Measurements from ENCODE around the gene BRAT1.

BRAT1 gene

DNA sequence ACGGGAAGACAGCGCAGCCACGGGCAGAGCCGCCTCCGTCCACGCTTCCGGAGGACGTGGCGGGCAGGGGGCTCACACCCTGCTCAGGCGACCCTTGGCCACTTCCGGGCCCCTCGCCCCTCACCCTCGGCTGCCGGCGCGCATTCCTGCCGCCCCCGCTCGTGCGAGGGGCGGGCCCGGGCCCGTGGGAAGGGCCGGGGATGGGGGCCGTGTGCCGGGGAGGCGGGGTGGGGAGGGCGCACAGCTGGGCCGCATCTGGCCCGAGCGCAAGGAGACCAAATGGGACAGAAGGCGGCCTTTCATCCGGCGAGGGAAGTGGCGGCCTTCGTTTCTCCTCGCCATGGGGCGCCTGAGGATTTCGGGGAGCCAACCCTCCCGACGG, 36.6 kb downstream of the BRAT1 start:
- TF ChIP-seq, protein P1, sequence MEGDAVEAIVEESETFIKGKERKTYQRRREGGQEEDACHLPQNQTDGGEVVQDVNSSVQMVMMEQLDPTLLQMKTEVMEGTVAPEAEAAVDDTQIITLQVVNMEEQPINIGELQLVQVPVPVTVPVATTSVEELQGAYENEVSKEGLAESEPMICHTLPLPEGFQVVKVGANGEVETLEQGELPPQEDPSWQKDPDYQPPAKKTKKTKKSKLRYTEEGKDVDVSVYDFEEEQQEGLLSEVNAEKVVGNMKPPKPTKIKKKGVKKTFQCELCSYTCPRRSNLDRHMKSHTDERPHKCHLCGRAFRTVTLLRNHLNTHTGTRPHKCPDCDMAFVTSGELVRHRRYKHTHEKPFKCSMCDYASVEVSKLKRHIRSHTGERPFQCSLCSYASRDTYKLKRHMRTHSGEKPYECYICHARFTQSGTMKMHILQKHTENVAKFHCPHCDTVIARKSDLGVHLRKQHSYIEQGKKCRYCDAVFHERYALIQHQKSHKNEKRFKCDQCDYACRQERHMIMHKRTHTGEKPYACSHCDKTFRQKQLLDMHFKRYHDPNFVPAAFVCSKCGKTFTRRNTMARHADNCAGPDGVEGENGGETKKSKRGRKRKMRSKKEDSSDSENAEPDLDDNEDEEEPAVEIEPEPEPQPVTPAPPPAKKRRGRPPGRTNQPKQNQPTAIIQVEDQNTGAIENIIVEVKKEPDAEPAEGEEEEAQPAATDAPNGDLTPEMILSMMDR (IDR thresholded peaks at IDR 0.05; ENCODE audit: insufficient read depth, low read depth, low read length, missing control alignments) = no peak
- no peak for DNase-seq (ENCODE audit: low read depth)
- H3K4me3 ChIP-seq (ENCODE audit: low read depth, low read length) = peak overlapping the region; percentile 6

DNA sequence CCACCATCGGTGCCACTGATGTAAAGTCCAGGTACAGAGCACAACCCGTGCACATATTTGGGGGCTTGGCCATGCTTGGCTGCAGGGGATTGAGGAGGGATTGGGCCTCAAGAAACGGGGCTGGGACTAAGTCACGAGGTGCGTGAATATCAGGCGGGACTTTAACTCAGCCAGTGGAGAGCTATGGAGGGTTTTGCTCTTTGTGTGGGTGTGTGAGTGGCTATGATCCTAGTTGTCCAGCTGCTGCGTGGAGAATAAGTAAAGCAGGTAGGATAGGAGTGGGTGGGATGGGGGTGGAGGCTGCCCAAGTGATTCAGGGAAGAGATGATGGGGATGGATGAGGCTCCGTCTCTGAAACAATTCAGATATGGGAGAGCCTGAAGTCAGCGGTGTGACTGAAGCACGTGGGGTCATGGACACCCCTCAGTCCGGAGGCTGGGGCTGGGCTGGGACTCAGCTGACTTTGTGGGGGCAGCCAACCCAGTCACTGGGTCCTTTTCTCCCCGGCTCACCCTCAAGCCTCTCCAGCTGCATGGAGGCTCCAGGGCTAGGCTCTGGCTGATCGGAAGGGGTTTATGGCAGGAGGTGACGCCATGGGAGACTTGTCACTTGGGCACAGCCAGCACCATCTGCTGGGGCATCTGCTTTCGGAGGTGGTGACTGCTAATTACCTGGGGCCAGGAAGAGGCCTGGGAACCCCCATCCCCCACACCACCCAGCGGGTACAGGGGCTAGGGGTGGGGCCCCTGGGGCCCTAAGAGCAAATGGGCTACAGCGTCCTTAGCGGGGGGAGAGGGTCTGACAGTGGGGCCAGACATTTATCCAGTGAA, 37.4 kb downstream of the BRAT1 start:
- no peak overlapping the region for H3K4me3 ChIP-seq (ENCODE audit: low read depth, low read length)
- no peak for DNase-seq (ENCODE audit: low read depth)

DNA sequence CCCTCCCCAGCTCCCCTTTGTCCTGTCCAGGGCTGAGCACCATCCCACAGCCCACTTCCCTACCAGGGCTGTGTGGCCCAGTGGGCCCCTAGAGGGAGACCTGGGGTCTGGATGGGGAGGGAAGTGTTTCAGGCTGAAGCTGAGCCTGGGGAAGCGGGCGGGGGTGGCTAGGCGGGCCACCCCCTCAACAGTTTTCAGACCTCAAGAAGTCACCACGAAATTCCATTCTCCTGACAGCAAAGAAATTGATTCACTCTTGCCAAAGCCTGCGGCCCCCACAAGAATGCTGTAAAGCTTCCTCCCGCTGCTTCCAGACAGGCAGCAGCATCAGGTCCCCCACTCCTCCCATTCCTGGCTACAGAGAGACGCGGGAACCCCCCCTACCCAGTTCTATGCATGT, 38.3 kb downstream of the BRAT1 start:
- TF ChIP-seq, protein P1 (IDR thresholded peaks at IDR 0.05; ENCODE audit: insufficient read depth, low read depth, low read length, missing control alignments) = no peak
- no peak for DNase-seq (ENCODE audit: low read depth)
- no peak overlapping the region for H3K4me3 ChIP-seq (ENCODE audit: low read depth, low read length)

More for the DNA sequence above, 37.4 kb downstream of the BRAT1 start:
- TF ChIP-seq, protein P1 (IDR thresholded peaks at IDR 0.05; ENCODE audit: insufficient read depth, low read depth, low read length, missing control alignments) = no peak

DNA sequence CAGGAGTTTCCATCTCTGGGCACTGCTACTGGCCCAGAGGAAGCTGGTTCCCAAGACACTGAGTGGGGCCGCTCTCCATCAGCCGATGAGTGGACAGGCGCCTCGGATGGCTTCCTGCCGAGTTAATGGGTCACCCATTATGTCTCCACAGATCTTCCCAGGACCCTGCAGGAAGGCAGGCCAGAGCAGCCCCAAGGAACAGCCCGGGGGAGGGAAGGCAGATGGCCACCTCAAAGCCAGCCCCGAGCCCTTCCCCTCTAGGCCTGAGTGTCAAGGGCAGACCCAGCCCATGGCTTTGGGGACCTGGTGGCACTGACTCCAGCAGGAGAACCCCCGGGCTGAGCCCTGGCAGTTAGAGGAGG, 39.1 kb downstream of the BRAT1 start:
- DNase-seq (ENCODE audit: low read depth) = no peak
- H3K4me3 ChIP-seq (ENCODE audit: low read depth, low read length) = no peak overlapping the region
- TF ChIP-seq, protein P1 (IDR thresholded peaks at IDR 0.05; ENCODE audit: insufficient read depth, low read depth, low read length, missing control alignments) = no peak

DNA sequence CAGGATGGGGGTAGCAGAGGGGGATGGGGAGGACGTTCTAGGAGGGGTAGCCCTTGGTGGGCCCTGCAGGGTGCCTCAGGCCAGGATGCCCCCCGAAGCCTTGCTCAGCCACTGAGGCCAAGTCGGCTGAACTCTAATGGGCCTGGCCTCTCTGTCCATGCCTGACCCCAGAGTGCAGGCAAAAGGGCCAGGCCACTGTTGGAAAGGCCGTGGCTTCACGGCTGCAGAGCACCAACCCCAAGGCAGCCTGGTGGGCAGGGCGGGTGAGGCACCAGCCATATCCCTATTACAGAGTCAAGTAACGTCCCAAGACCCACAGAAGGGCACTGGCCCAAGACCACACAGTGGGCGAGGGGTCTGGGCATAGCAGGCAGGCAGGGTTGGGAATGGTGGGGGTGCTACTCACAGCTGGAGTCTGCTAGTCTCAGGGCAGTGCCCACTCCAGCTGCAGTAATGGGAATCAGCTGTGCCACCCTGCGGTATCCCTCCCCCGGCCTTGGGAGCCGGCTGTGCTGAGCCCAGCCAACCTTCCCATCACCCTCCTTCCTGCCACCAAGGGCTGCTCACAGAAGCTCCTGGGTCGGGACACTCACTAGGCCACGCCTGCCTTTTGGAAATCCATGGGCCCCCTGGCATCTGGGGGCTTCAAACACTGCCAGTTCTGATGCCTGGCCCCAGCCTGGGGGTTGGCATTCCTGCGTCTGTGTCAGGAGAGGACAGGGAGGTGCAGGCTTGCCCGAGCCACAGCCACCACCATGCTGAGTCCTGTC, 39.7 kb downstream of the BRAT1 start:
- no peak overlapping the region for H3K4me3 ChIP-seq (ENCODE audit: low read depth, low read length)
- TF ChIP-seq, protein P1 (IDR thresholded peaks at IDR 0.05; ENCODE audit: insufficient read depth, low read depth, low read length, missing control alignments) = no peak
- DNase-seq (ENCODE audit: low read depth) = no peak

DNA sequence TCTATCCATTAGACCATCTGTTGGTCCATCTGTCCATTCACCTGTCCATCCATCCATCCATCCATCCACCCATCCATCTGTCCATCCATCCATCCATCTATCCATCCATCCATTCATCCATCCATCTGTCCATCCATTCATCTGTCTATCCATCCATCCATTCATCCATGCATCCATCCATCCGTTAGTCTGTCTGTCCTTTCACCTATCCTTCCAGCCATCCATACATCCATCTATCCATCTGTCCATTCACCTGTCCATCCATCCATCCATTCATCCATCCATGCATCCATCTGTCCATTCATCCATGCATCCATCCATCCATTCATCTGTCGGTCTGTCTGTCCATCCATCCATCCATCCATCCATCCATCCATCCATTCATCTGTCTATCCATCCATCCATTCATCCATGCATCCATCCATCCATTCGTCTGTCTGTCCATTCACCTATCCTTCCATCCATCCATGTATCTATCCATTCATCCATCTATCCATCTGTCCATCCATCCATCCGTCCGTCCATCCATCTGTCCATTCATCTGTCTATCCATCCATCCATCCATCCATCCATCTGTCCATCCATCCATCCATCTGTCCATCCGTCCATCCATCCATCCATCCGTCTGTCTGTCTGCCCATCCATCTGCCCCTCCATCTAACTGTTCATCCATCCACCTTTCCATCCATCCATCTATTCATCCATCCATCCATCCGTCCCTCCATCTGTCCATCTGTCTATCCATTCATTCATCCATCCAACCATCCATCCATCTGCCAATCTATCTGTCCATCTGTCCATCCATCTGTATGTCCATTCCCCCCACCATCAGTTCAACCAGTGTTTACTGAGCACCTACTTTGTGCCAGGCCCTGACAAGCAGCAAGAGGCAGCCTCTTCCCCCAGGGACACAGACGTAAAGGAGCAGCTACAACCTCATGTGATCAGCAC, 40.6 kb downstream of the BRAT1 start:
- H3K4me3 ChIP-seq (ENCODE audit: low read depth, low read length) = no peak overlapping the region
- TF ChIP-seq, protein P1 (IDR thresholded peaks at IDR 0.05; ENCODE audit: insufficient read depth, low read depth, low read length, missing control alignments) = no peak
- no peak for DNase-seq (ENCODE audit: low read depth)

All from GM12865 (cell line).